Amniotic stem cell (primary cell): ENCODE measurements around the gene RNF103.

Source experiments
- DNase-seq: peaks from one replicate; lab custom pipeline; 2025; lab: John Stamatoyannopoulos, UW

RNF103 gene

GRCh38 chr2:86566821-86567190 is 56.9 kb downstream of the RNF103 start:
- DNase-seq = no peak

DNA sequence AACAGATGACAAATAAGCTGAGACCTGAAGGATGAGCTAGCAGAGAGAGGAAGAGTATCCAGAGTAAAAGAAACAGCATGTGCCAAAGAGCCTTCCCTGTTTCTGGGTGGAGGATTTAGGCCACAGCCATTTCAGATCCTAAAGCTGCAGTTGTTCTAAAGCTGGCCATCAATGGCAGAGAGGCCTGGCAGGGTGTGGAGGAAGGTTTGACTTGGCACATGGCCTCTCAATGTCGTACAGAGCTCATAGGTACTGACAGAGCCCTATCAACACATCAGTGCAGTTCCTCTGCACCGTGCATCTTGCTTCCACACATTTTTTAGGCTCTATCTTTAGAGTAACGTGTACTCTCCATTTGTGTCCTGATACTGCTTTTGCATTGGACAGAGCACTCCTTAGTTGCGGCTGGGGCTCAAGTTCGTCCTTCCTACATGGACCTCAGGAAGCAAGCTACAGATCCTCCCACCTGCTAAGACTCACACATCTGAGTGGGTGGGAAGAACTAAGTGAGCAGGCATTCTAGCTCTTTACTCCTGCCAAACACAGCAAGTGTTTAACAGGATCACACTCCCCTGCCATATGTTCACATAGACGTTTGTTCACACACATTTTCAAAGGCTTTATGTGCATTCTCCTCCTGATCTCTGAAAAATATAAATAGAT is 57.4 kb downstream of the RNF103 start:
- DNase-seq = no peak

GRCh38 chr2:86563650-86564061 is 60.0 kb downstream of the RNF103 start:
- no peak for DNase-seq

DNA sequence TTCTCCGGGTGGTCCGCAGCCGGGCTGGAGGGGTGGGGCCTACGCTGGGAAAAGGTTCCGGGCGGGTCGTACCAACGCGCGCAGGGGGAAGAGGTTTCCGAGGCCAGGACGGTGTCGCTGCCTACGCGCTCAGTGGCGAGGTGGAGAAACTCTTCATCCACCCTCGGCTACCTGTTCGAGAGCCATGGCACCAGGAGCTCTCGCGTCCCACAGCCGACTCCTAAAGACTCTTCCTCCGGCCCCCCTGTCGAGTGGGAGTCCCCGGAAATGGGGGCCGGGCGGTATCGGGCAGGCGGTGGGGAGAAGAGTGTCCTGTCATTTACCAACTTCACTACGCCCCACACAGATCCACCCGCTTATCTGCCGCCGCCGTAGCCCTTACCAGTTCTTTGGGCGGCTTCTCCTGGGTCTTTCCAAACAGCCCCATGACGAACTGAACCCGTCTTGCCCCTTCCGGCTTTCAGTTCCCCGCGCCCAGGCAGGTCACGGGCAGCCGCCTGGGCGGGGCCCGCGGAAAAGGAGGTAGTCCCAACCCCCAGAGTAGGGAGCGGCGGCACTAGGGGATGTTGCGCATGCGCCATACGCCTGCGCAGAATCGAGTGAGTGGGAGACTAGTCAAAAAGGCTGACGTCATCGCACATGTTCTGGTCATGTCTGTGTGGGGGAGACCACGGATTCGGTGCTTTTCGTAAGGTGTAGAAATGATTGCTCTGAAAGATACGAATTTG is 60.6 kb downstream of the RNF103 start, which contains the start of gene CHMP3:
Gene CHMP3 (minus strand): TSS at position 522 of the 728 bp plus-strand sequence. CDS start 95 bp downstream, at position 427.
- DNase-seq = peak; percentile 92

DNA sequence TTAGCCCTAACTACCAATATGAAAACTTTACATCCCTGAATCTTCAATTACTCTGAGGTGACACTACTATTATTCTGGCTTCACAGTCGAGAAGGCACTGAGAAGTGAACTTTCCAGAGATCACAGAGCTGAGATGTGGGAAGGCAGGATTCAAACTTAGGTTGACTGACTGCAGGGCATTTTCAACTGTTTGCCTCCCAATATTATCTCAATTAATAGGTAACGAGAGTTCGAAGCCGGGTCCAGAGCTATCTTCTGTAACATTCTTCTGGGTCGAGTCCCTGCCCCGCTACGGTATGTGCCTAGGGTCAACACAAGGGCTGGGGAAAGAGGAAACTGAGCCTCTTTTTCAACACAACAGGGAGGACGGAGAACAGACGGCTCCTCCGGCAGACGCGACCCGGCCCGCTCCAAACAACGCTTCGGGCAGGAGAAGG is 61.2 kb downstream of the RNF103 start:
- no peak for DNase-seq

- no peak for DNase-seq
Measured at GRCh38 chr2:86557836-86558235, 65.8 kb downstream of the RNF103 start.

DNA sequence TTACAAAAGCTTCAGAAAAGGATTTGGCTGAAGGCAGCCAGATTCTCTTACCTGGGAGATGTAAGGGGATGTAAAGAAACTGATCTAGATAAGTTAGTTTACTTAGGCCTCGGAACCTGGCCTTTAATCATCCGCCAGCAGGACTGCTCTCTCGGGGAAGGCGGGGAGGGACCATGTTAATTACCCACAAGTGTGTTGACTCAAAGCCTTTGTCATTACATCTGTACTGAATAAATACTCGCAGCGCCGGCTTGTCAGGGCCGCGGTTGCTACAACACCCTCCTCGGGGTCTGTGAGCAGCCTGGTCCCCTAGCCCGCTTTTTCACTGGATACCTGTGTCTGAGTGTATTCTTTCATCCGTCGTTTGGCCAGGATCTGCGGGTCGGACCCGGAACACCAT is 67.2 kb downstream of the RNF103 start:
- DNase-seq = no peak
